ENCODE data around the gene CLINT1.
"Not testable (repeated sequence)": the region's sequence is repeated elsewhere in the genome, so short reads cannot be mapped to it uniquely, and the experiment has no call there.

Gene CLINT1

GRCh38 chr5:157862183-157862851 is 3.4 kb upstream of the CLINT1 start:
- DNase-seq (ENCODE audit: low spot score) = peak; percentile 34

DNA sequence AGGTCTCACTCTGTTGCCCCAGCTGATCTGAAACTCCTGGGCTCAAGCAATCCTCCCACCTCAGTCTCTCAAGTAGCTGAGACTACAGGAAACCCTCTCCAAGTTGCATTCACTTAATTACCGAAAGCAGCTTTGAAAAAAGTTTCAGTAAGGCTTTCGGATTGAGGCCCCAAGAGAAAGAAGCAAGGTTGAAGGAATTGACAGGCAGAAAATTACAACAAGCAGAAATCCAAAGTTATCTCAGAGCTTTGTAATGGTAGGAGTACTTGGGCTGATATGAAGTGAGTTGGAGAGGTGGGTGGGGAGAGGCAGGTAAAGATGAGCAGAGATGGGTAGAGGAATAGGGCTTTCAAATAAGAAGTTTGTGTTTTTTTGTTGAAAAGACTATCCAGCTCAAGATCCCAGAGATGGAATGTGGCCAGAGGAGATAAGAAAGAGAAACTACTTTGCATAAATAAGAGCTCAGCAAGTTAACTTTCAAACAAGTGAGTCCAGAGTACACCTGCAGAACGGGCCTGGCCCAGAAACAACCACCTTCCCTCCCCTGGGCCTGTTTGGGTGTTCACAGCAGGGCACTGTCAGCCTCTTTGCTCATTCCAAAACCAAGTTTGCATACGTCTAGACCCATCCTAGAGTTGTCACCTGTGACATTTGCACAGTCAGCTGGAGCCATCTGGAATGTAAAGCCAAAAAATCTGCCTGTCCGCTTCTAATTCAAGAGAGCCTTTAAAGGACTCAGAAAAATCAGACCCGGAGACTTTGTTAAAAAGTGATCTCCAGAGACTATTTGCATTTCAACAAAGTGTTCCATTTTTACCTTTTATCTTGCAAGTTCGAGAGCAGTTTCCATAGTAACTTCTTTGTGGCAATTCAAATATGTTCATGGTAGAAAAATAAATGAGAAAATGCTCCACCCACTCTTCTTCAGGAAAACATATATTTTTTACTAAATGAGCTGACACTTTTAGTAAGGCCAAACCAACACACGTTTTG is 2.2 kb upstream of the CLINT1 start:
- DNase-seq (ENCODE audit: low spot score) = peak; percentile 82

GRCh38 chr5:157859227-157859575 is 256 bp upstream of the CLINT1 start:
- DNase-seq (ENCODE audit: low spot score) = no peak

GRCh38 chr5:157857816-157858526 is 974 bp downstream of the CLINT1 start:
- DNase-seq (ENCODE audit: low spot score) = peak; percentile 63

DNA sequence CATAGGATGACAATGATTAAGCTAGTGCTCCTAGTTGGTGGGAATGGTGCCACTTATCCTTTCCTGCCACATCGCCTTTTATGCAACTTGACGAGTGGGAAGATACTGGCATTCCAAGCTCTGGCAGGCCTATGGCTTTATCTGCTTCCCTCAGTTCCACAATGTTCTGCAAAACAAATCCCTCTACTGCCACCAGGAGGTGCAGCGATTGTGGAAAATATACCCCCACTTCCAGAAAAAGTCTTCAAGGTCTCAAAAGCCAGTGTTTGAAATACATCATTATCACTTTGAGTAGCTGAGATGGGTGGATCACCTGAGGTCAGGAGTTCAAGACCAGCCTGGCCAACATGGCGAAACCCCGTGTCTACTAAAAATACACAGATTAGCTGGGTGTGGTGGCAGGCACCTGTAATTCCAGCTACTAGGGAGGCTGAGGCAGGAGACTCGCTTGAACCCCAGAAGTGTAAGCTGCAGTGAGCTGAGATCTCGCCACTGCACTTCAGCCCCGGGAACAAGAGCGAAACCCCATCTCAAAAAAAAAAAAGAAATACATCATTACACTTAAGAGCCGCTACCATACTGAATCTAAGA is 3.4 kb downstream of the CLINT1 start:
- no peak for DNase-seq (ENCODE audit: low spot score)

GRCh38 chr5:157853365-157853764 is 5.6 kb downstream of the CLINT1 start:
- not testable (repeated sequence) for DNase-seq (ENCODE audit: low spot score)

GRCh38 chr5:157845914-157846598 is 12.9 kb downstream of the CLINT1 start:
- DNase-seq (ENCODE audit: low spot score) = no peak

GRCh38 chr5:157842787-157843186 is 16.2 kb downstream of the CLINT1 start:
- no peak for DNase-seq (ENCODE audit: low spot score)

DNA sequence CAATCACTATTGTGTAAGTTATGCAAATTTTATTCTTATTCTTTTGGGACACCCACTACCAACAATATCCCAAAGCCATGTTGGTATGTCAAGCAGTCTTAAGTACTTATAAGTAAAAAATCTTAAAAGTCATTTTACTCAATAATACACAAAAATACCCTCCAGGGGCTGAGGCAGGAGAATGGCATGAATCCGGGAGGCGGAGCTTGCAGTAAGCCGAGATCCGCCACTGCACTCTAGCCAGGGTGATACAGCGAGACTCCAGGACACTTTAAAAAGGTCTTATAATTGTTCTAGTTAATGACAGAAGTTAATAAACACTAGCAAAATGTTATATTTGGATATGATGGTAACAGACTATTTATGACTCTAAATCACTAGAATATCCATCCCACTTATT is 16.8 kb downstream of the CLINT1 start:
- DNase-seq (ENCODE audit: low spot score) = no peak

GRCh38 chr5:157839157-157839795 is 19.7 kb downstream of the CLINT1 start:
- DNase-seq (ENCODE audit: low spot score) = no peak

DNA sequence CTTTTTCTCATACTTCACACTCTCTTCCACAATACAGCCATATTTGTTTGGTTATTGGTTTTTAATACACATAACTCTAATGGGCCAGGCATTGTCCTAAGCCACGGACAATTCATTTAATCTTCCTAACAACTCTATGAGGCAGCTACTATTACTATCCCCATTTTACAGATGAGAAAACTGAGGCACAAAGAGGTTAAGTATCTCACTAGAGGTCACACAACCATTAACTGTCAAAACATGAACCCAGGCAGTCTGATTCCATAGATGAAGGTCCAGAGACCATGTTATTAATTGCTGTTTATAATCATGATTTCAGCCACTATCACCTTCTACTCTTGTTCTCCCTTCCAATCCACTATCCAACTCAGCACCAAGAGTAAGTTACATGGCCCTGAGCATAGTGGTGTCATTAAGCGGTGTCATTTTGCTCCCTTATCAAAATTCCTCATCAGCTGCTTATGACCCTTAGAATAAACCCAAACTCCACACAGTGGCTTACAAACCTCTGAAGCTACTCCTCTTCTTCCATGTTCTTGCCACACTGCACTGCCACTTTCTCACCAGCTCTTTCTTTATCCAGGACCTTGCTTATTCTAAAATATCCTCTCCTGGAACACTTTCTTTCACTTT is 22.7 kb downstream of the CLINT1 start:
- DNase-seq (ENCODE audit: low spot score) = no peak

DNA sequence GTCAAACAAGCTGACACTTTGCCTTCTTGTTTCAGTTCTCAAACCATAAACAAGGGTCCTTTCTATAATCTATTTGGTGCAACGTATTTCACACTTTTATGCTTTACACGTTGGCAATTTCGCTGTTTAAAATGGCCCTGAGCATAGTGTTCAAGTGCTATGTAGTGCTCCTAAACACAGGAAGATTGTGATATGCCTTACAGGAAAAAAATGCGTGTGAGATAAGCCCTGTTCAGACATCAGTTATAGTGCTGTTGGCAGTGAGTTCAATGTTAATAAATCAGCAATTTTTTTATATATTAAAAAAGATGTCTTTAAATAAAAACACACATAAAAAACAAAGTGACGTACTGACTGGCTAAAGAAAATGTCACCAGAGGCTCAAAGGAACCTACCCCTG is 23.9 kb downstream of the CLINT1 start:
- no peak for DNase-seq (ENCODE audit: low spot score)

DNA sequence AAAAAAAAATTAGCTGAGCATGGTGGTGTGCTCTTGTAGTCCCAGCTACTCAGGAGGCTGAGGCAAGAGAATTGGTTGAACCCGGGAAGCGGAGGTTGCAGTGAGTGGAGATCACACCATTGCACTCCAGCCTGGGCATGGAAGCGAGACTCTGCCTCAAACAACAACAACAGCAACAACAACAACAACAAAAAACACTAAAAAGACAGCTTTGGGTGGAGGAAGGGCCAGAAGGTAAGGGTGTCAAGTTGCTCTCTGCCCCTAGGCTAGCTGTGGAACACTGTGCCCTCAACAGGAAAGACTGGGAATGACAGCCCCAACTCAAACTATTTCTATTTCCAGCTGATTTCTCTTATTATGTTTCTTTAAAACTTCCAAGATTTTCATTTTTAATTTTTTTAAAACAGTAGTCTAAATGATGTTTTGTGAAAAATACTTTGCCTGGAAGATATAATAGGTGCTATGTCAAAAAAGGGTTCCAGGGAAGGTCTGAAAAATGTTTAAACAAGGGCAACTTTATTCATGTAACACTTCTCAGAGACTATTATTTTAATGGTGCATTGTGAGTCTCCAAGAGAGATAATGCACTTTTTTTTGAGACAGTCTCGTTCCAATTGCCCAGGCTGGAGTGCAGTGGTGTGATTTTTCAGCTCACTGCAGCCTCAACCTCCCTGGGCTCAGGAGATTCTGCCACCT is 29.9 kb downstream of the CLINT1 start:
- no peak for DNase-seq (ENCODE audit: low spot score)

GRCh38 chr5:157828105-157828943 is 30.6 kb downstream of the CLINT1 start:
- no peak for DNase-seq (ENCODE audit: low spot score)

- DNase-seq (ENCODE audit: low spot score) = no peak
These were observed 31.5 kb downstream of the CLINT1 start for GRCh38 chr5:157827423-157827822.

- no peak for DNase-seq (ENCODE audit: low spot score)
These were observed 35.3 kb downstream of the CLINT1 start for GRCh38 chr5:157823655-157824054.

DNA sequence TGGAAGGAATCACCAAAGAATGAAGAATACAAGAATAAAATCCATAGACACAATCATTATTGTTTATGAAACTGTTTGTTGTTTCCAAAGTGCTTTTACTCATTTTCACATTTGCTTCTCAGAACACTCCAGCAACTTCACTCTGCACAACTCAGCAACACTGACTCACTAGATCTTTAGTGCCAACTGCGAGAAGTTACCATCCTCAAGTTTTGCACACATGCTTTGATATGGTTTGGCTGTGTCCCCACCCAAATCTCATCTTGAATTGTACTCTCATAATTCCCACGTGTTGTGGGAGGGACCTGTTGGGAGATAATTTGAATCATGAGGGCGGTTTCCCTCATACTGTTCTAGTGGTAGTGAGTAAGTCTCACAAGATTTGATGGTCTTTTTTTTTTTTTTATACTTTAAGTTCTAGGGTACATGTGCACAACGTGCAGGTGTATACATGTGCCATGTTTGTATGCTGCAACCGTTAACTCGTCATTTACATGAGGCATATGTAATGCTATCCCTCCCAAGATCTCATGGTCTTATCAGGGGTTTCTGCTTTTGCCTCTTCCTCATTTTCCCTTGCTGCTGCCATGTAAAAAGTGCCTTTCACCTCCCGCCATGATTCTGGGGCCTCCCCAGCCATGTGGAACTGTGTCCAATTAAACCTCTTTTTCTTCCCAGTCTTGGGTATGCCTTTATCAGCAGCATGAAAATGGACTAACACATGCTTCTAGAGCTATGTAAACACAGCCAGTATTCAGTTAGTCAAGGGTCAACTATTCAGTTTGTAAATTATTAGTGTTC is 36.9 kb downstream of the CLINT1 start:
- no peak for DNase-seq (ENCODE audit: low spot score)

DNA sequence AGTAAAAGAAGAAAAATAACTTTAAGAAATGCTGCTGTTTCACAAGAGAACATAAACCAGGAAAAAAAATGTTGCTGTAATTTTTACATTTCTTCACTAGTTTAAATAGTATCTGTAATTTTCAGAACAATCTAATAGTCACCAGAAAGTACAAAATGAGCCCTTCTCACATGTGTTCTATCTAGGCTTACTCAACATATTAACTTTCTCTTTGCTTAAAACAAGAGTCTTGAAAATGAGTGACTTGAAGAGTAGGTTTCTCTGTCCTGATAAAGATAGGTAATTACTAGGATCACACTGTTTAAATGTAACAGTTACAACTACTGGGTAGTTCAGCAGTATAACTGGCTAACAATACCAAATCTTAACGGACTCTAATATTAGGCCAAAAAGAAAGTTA is 37.5 kb downstream of the CLINT1 start:
- DNase-seq (ENCODE audit: low spot score) = no peak

Measured in activated CD4-positive, alpha-beta T cell treated with anti-CD3 and anti-CD28 coated beads, Interleukin-2, Interleukin-4, amounts not matched to agents 100 ng/mL and 50 ng/mL, durations not matched to agents 16 hours and 8 hours (primary cell).